Hematopoietic multipotent progenitor cell treated with erythropoietin and hydrocortisone succinate and interleukin-3 and kit ligand, for 15 days (in vitro differentiated cells): Measurements from ENCODE around the gene DNAJC3.

Experiments used
- DNase-seq: peaks from one replicate; pipeline ENCODE4 v3.0.0-alpha.2; 2015; ENCODE audit warnings: low spot score

The DNAJC3 gene

GRCh38 chr13:95841894-95842293 lies 165.0 kb downstream of the DNAJC3 start:
- DNase-seq, result no peak

- no peak for DNase-seq
Measured at GRCh38 chr13:95842898-95843297, 166.0 kb downstream of the DNAJC3 start.
